H9 (cell line): ENCODE results near the gene SETBP1. TPM values are rescaled to one million over a fixed set of nuclear protein-coding genes. Genes with fewer than 3 reads are reported as not detected.

Source experiments
- DNase-seq: peaks from one replicate; pipeline ENCODE4 v3.0.0-alpha.2; 2017
- H2AFZ ChIP-seq: one replicate; pipeline ENCODE4 v1.6.1; 2013; ENCODE audit warnings: mild to moderate bottlenecking, low read length, control low read depth, moderate library complexity
- H2AK5ac ChIP-seq: 2 replicates; pipeline ENCODE4 v1.6.1; 2013; ENCODE audit warnings: low read length, control low read depth, mixed read lengths; ENCODE audit not compliant: insufficient read length
- H2BK120ac ChIP-seq: one replicate; pipeline ENCODE4 v1.6.1; 2013; ENCODE audit warnings: low read depth, mild to moderate bottlenecking, low read length, control low read depth, inconsistent platforms; ENCODE audit not compliant: poor library complexity, severe bottlenecking
- H2BK12ac ChIP-seq: 2 replicates; pipeline ENCODE4 v1.6.1; 2013; ENCODE audit warnings: low read length, control low read depth, mixed read lengths, low read depth; ENCODE audit not compliant: insufficient read length
- H2BK15ac ChIP-seq: 2 replicates; pipeline ENCODE4 v1.6.1; 2013; ENCODE audit warnings: low read depth, low read length, control low read depth
- H2BK20ac ChIP-seq: one replicate; pipeline ENCODE4 v1.6.1; 2013; ENCODE audit warnings: low read depth, mild to moderate bottlenecking, low read length, control low read depth, inconsistent platforms; ENCODE audit not compliant: poor library complexity, severe bottlenecking
- H2BK5ac ChIP-seq: 2 replicates; pipeline ENCODE4 v1.6.1; 2013; ENCODE audit warnings: low read length, control low read depth, mixed read lengths; ENCODE audit not compliant: insufficient read length
- H3K14ac ChIP-seq: 2 replicates; pipeline ENCODE4 v1.6.1; 2013; ENCODE audit warnings: low read length, control low read depth; ENCODE audit not compliant: insufficient read depth
- H3K18ac ChIP-seq: 2 replicates; pipeline ENCODE4 v1.6.1; 2013; ENCODE audit warnings: low read depth, mild to moderate bottlenecking, mixed read lengths, low read length, control low read depth; ENCODE audit not compliant: insufficient read length
- H3K23ac ChIP-seq: 2 replicates; pipeline ENCODE4 v1.6.1; 2013; ENCODE audit warnings: low read length, control low read depth, mixed read lengths, low read depth; ENCODE audit not compliant: insufficient read length
- H3K23me2 ChIP-seq: 2 replicates; pipeline ENCODE4 v1.6.1; 2013; ENCODE audit warnings: low read depth, mild to moderate bottlenecking, mixed read lengths, low read length, control low read depth; ENCODE audit not compliant: insufficient read length, poor library complexity, severe bottlenecking
- H3K27ac ChIP-seq: 2 replicates; pipeline ENCODE4 v1.5.1; 2013; ENCODE audit warnings: low read length, control low read depth, mixed read lengths, low read depth; ENCODE audit not compliant: insufficient read length
- H3K27me3 ChIP-seq: 2 replicates; pipeline ENCODE4 v1.6.1; 2013; ENCODE audit warnings: low read length, control low read depth, inconsistent platforms; ENCODE audit not compliant: insufficient read depth
- H3K4ac ChIP-seq: 2 replicates; pipeline ENCODE4 v1.6.1; 2013; ENCODE audit warnings: low read depth, mild to moderate bottlenecking, control low read depth, inconsistent platforms, low read length, moderate library complexity
- H3K4me1 ChIP-seq: 2 replicates; pipeline ENCODE4 v1.6.1; 2013; ENCODE audit warnings: low read length, control low read depth, inconsistent platforms; ENCODE audit not compliant: insufficient read depth
- H3K4me2 ChIP-seq: 2 replicates; pipeline ENCODE4 v1.6.1; 2013; ENCODE audit warnings: low read length, control low read depth, mixed read lengths; ENCODE audit not compliant: insufficient read length, insufficient read depth
- H3K56ac ChIP-seq: 2 replicates; pipeline ENCODE4 v1.6.1; 2013; ENCODE audit warnings: low read depth, mild to moderate bottlenecking, mixed read lengths, low read length, control low read depth; ENCODE audit not compliant: insufficient read length
- H3K79me1 ChIP-seq: 2 replicates; pipeline ENCODE4 v1.6.1; 2013; ENCODE audit warnings: low read depth, mild to moderate bottlenecking, moderate library complexity, low read length, control low read depth, inconsistent platforms; ENCODE audit not compliant: insufficient read depth, poor library complexity, severe bottlenecking
- H3K79me2 ChIP-seq: 2 replicates; pipeline ENCODE4 v1.6.1; 2013; ENCODE audit warnings: low read length, control low read depth, inconsistent platforms; ENCODE audit not compliant: insufficient read depth
- H3K9ac ChIP-seq: 2 replicates; pipeline ENCODE4 v1.6.1; 2013; ENCODE audit warnings: low read length, control low read depth, mixed read lengths; ENCODE audit not compliant: insufficient read length; ENCODE audit errors: extremely low read depth
- H3K9me3 ChIP-seq: one replicate; pipeline ENCODE4 v1.6.1; 2013; ENCODE audit warnings: low read depth, low read length, inconsistent platforms; ENCODE audit not compliant: control insufficient read depth
- H3T11ph ChIP-seq: one replicate; pipeline ENCODE4 v1.6.1; 2013; ENCODE audit warnings: mild to moderate bottlenecking, low read length, control low read depth, inconsistent platforms
- H4K20me1 ChIP-seq: one replicate; pipeline ENCODE4 v1.6.1; 2013; ENCODE audit not compliant: control insufficient read depth, insufficient read length, insufficient read depth
- H4K5ac ChIP-seq: 2 replicates; pipeline ENCODE4 v1.6.1; 2013; ENCODE audit warnings: low read depth, mild to moderate bottlenecking, mixed read lengths, low read length, control low read depth; ENCODE audit not compliant: insufficient read length
- H4K8ac ChIP-seq: replicated peaks from 2 replicates; pipeline ENCODE4 v1.6.1; 2013; ENCODE audit warnings: low read length, control low read depth, mixed read lengths, low read depth; ENCODE audit not compliant: insufficient read length
- H4K91ac ChIP-seq: 2 replicates; pipeline ENCODE4 v1.6.1; 2013; ENCODE audit warnings: low read depth, mild to moderate bottlenecking, moderate library complexity, mixed read lengths, low read length, control low read depth; ENCODE audit not compliant: insufficient read length
- H3K27ac Mint-ChIP-seq, 3 experiments: 2 replicates in 2 of 3; 3 replicates in 1 of 3; pipeline ENCODE4 v1.8.0; 2020 to 2021; ENCODE audit warnings: mixed read lengths in 3 of 3, mild to moderate bottlenecking in 1 of 3, moderate library complexity in 1 of 3
- H3K27me3 Mint-ChIP-seq: 2 replicates; pipeline ENCODE4 v1.8.0; 2021; ENCODE audit warnings: low read depth, mild to moderate bottlenecking, moderate library complexity, mixed read lengths
- H3K36me3 Mint-ChIP-seq, 3 experiments: 2 replicates in 2 of 3; 3 replicates in 1 of 3; pipeline ENCODE4 v1.8.0; 2020 to 2021; ENCODE audit warnings: low read depth in 3 of 3, mixed read lengths in 3 of 3; ENCODE audit not compliant: insufficient read depth in 1 of 3
- H3K4me1 Mint-ChIP-seq, 2 experiments: 2 replicates each; pipeline ENCODE4 v1.8.0; 2020; ENCODE audit warnings: mixed read lengths in 2 of 2
- H3K4me3 Mint-ChIP-seq, 2 experiments: 2 replicates in 1 of 2; 3 replicates in 1 of 2; pipeline ENCODE4 v1.8.0; 2020 to 2021; ENCODE audit warnings: mild to moderate bottlenecking in 2 of 2, mixed read lengths in 2 of 2, moderate library complexity in 1 of 2
- H3K9me3 Mint-ChIP-seq, 2 experiments: 2 replicates in 1 of 2; 3 replicates in 1 of 2; pipeline ENCODE4 v1.8.0; 2020; ENCODE audit warnings: mild to moderate bottlenecking in 2 of 2, mixed read lengths in 2 of 2, moderate library complexity in 1 of 2
- WGBS: extraction: QIAGEN DNeasy Blood & Tissue Kit; methylation state at CpG from one replicate; pipeline ENCODE4 v1.1.7; 2013; ENCODE audit warnings: missing lambda C conversion rate, low lambda C conversion rate, mixed read lengths; ENCODE audit not compliant: insufficient read length; ENCODE audit errors: extremely low coverage; 5-methylcytosine and 5-hydroxymethylcytosine counted together
- total RNA-seq: library from RNA; stranded (reverse); gene quantifications from 2 replicates; pipeline ENCODE4 v1.2.1, GENCODE V29; 2021
- TF ChIP-seq, protein P1 (sequence below): fragments of 200-600 bp; sonication (generic); conservative IDR thresholded peaks from 3 replicates; pipeline ENCODE4 v1.8.0; 2021; ENCODE audit warnings: antibody characterized with exemption, mild to moderate bottlenecking

The SETBP1 gene
- total RNA-seq, 1 experiment from 2014 or later: 4.6 TPM

- peaks cover 4% of the 10 kb centered on the region for H3K27me3 Mint-ChIP-seq
- no CpG with 5 or more reads among the region's 1 CpG for WGBS
These were observed 430.8 kb downstream of the SETBP1 start for GRCh38 chr18:45111502-45111848.

More at GRCh38 chr18:45111502-45111848, 430.8 kb downstream of the SETBP1 start:
- Histone ChIP-seq H4K8ac (no peak overlapping the region), H3K14ac (no peak overlapping the region), H2BK15ac (no peak overlapping the region), H4K91ac (no peak overlapping the region), H3K27ac (no peak overlapping the region), H3K4me1 (no peaks in the 10 kb centered on the region), H3K56ac (no peak overlapping the region), H3T11ph (no peak overlapping the region), H2AFZ (no peak overlapping the region), H3K4ac (no peak overlapping the region), H3K23ac (no peak overlapping the region), H3K79me2 (no peaks in the 10 kb centered on the region), H4K5ac (no peak overlapping the region), H4K20me1 (no peaks in the 10 kb centered on the region), H2BK5ac (no peak overlapping the region), H3K18ac (no peak overlapping the region), H3K9me3 (no peaks in the 10 kb centered on the region), H3K23me2 (no peaks in the 10 kb centered on the region), H2BK20ac (no peak overlapping the region), H2AK5ac (no peak overlapping the region), H3K27me3 (no peaks in the 10 kb centered on the region), H2BK12ac (no peak overlapping the region), H2BK120ac (no peak overlapping the region), H3K4me2 (no peak overlapping the region), H3K9ac (no peak overlapping the region), H3K79me1 (no peaks in the 10 kb centered on the region)
- Mint-ChIP-seq H3K36me3 (no peaks in the 10 kb centered on the region), H3K9me3 (no peaks in the 10 kb centered on the region), H3K4me3 (no peak overlapping the region), H3K4me1 (peaks cover 4% of the 10 kb centered on the region in 2 experiments; a peak in 3 of 4 replicates), H3K27ac (no peak overlapping the region)
- TF ChIP-seq, protein P1, sequence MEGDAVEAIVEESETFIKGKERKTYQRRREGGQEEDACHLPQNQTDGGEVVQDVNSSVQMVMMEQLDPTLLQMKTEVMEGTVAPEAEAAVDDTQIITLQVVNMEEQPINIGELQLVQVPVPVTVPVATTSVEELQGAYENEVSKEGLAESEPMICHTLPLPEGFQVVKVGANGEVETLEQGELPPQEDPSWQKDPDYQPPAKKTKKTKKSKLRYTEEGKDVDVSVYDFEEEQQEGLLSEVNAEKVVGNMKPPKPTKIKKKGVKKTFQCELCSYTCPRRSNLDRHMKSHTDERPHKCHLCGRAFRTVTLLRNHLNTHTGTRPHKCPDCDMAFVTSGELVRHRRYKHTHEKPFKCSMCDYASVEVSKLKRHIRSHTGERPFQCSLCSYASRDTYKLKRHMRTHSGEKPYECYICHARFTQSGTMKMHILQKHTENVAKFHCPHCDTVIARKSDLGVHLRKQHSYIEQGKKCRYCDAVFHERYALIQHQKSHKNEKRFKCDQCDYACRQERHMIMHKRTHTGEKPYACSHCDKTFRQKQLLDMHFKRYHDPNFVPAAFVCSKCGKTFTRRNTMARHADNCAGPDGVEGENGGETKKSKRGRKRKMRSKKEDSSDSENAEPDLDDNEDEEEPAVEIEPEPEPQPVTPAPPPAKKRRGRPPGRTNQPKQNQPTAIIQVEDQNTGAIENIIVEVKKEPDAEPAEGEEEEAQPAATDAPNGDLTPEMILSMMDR: no peak
- no peak for DNase-seq
